Fibroblast of peridontal ligament (primary cell): Measurements from ENCODE around the gene PHYHIPL.

Source experiments
- DNase-seq: peaks from one replicate; pipeline ENCODE4 v3.0.0-alpha.2; 2010; ENCODE audit errors: extremely low read depth

The PHYHIPL gene

GRCh38 chr10:59255463-59255862 lies 79.0 kb downstream of the PHYHIPL start:
- no peak for DNase-seq

GRCh38 chr10:59257224-59257623 lies 80.8 kb downstream of the PHYHIPL start:
- DNase-seq, result no peak

GRCh38 chr10:59258890-59259289 lies 82.4 kb downstream of the PHYHIPL start:
- DNase-seq, result no peak

GRCh38 chr10:59265141-59265540 lies 88.7 kb downstream of the PHYHIPL start:
- DNase-seq, result no peak

GRCh38 chr10:59266321-59266720 lies 89.9 kb downstream of the PHYHIPL start:
- no peak for DNase-seq

GRCh38 chr10:59268460-59268859 lies 92.0 kb downstream of the PHYHIPL start:
- DNase-seq, result no peak

- no peak for DNase-seq
Measured at GRCh38 chr10:59269651-59270050, 93.2 kb downstream of the PHYHIPL start.

- no peak for DNase-seq
Measured at GRCh38 chr10:59270492-59270891, 94.0 kb downstream of the PHYHIPL start.

- DNase-seq, result no peak
Measured at GRCh38 chr10:59271160-59271559, 94.7 kb downstream of the PHYHIPL start.

GRCh38 chr10:59272061-59272460 lies 95.6 kb downstream of the PHYHIPL start:
- DNase-seq, result no peak

- no peak for DNase-seq
Measured at GRCh38 chr10:59273445-59273844, 97.0 kb downstream of the PHYHIPL start.

- DNase-seq, result no peak
Measured at GRCh38 chr10:59276133-59276532, 99.7 kb downstream of the PHYHIPL start.

GRCh38 chr10:59276919-59277318 lies 100.5 kb downstream of the PHYHIPL start:
- no peak for DNase-seq

GRCh38 chr10:59279476-59279875 lies 103.0 kb downstream of the PHYHIPL start:
- no peak for DNase-seq

- no peak for DNase-seq
Measured at GRCh38 chr10:59279991-59280505, 103.6 kb downstream of the PHYHIPL start.

- no peak for DNase-seq
Measured at GRCh38 chr10:59281861-59282260, 105.4 kb downstream of the PHYHIPL start.

- DNase-seq, result no peak
Measured at GRCh38 chr10:59283456-59284091, 107.1 kb downstream of the PHYHIPL start.

- no peak for DNase-seq
Measured at GRCh38 chr10:59284118-59284975, 107.9 kb downstream of the PHYHIPL start.

- no peak for DNase-seq
Measured at GRCh38 chr10:59285073-59285472, 108.6 kb downstream of the PHYHIPL start.

GRCh38 chr10:59285848-59286247 lies 109.4 kb downstream of the PHYHIPL start:
- no peak for DNase-seq

GRCh38 chr10:59287587-59288255 lies 111.3 kb downstream of the PHYHIPL start:
- no peak for DNase-seq

- no peak for DNase-seq
Measured at GRCh38 chr10:59289853-59290252, 113.4 kb downstream of the PHYHIPL start.
